HG02763 (cell line): ENCODE results near the gene PSMA5.
"Not testable (repeated sequence)": the region's sequence is repeated elsewhere in the genome, so short reads cannot be mapped to it uniquely, and the experiment has no call there.

Source experiments
- ATAC-seq: cut with Tn5 transposase; IDR thresholded peaks from one replicate; pipeline ENCODE4 v1.9.1; 2021; ENCODE audit warnings: mild to moderate bottlenecking, moderate library complexity; ENCODE audit not compliant: unreplicated experiment

The PSMA5 gene

DNA sequence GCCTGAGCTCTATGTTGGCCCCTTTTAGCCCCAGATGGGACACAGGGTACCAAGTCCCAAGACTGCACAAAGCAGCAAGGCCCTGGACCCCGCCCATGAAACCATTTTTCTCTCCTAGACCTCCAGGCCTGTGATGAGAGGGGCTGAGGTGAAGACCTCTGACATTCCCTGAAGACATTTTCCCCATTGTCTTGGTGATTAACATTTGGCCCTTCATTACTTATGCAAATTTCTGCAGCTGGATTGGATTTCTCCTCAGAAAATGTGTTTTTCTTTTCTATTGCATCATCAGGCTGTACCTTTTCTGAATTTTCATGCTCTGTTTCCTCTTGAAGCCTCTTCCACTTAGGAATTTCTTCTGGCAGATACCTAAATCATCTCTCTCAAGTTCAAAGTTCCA, 8.2 kb upstream of the PSMA5 start:
- ATAC-seq: no peak

DNA sequence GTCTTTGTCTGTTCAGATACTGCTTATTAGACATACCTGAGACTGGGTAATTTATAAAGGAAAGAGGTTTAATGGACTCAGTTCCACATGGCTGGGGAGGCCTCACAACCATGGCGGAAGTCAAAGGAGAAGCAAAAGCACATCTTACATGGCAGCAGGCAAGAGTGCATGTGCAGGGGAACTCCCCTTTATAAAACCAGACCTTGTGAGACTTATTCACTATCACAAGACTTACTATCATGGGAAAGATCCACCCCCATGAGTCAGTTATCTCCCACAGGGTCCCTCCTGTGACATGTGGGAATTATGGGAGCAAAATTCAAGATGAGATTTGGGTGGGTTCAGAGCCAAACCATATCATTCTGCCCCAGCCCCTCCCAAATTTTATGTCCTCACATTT, 7.1 kb upstream of the PSMA5 start:
- ATAC-seq: no peak

DNA sequence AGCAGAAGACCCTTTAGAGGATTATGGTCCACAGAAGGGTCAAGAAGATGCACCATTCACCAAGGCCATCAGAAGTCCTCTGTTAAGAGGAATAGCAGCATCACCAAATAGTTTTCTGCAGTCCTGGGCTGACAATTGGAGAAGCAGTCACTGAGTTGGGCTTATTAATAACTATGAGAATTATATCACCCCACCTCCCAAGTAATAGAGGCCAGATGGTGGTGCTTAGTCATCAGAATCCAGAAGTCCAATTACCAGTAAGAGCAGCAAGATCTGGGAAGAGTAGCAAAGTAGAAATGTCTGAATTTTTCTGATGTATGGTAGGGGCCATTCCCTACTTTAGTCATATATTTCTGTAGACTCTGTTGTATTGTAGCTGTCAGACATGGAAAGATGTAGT, 6.1 kb upstream of the PSMA5 start:
- ATAC-seq: no peak

DNA sequence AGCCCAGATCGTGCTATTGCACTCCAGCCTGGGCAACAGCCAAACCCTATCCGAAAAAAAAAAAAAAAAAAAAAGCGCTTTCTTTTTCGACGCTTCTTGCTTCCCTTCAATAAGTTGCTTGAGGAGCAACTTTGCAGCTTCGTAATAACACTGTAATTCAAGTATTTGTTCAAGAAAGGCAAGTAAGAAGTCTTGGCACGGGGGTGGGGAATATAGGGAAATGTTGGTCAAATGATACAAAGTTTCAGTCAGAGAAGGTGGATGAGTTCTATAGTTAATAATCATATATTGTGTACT, 871 bp upstream of the PSMA5 start:
- no peak for ATAC-seq

GRCh38 chr1:109425391-109426280, 612 bp downstream of the PSMA5 start:
- ATAC-seq: peak; percentile 19

DNA sequence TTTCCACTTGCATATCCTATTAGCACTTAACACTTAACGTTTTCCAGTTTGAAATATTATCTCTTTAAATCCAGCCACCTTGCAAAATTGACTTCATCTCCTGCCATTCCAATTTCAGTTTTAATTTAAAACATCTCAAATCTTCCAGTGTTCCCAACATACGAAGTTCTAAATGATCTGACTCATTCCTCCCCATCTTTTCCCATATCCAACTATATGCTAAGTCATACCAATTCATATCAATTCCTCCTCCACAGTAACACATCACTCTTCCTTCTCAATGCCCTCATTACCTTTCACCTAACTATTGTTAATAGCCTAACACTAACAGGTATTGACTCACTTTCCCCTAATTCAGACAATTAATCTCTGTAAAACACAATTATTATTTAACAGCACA, 2.8 kb downstream of the PSMA5 start:
- ATAC-seq: no peak

DNA sequence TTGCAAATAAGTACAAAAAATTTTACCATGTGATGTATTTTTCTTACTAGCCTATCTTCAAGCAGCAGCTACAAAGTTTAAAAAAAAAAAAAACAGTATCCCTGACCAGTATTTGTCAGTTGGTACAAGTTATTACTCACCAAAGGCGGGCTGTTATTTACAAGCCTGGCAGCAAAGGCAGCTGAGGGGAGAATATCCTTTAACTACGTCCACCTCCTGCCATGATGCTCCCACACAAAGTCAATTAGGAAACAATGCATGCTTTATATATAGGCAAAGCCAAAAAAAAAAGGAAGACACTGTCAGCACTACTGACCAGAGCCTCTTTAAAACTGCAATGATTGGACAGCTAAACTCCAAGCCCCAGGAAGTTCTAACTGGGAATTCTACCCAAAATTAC, 13.7 kb downstream of the PSMA5 start:
- no peak for ATAC-seq

DNA sequence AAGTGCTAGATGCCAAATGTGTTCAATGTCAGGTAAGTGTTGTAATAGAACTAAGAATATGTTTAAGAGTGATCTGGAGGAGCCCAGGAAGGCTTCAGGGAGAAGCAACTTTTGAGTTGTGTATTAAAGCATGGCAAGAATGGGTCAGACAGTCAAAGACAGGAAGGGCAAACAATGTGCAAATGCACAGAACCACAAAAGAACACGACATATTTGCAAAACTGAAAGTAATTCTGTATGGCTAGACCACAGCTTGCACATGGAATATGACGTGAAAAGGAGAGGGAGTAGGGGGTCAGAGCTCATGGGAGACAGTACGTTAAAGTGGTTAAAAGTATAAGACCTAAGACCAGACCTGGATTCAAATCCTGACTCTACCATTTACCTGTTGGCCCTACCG, 21.4 kb downstream of the PSMA5 start:
- no peak for ATAC-seq

GRCh38 chr1:109402025-109402424, 24.2 kb downstream of the PSMA5 start:
- ATAC-seq: no peak

GRCh38 chr1:109400035-109400655, 26.1 kb downstream of the PSMA5 start:
- no peak for ATAC-seq

DNA sequence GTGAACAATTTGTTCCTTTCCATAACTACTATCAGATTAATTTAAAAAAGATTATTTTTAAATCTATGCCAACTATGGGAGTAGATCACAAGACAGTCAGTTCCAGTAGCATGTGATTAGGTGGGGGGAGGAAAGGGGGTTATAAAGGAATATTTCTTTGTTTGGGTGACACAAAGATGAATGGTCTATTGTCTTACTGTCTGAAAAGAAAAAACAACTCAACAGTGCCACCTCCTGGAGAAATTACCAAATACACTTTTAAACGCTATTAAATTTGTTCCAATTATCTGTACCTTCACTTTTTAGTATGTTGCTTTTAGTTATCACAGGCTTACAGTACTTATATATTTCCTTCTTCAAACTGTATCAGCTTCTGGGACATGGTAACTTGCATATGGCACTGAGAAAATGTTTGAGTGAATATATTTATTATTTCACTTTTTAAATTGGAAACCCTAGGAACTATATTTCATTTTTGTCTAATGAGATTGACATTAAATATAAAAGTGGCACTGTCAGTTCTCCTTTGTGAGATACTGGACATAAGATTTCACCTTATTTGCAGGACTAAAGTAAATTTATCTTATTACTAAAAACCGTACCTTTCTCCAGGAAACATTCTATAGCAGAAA, 26.8 kb downstream of the PSMA5 start:
- ATAC-seq: no peak

DNA sequence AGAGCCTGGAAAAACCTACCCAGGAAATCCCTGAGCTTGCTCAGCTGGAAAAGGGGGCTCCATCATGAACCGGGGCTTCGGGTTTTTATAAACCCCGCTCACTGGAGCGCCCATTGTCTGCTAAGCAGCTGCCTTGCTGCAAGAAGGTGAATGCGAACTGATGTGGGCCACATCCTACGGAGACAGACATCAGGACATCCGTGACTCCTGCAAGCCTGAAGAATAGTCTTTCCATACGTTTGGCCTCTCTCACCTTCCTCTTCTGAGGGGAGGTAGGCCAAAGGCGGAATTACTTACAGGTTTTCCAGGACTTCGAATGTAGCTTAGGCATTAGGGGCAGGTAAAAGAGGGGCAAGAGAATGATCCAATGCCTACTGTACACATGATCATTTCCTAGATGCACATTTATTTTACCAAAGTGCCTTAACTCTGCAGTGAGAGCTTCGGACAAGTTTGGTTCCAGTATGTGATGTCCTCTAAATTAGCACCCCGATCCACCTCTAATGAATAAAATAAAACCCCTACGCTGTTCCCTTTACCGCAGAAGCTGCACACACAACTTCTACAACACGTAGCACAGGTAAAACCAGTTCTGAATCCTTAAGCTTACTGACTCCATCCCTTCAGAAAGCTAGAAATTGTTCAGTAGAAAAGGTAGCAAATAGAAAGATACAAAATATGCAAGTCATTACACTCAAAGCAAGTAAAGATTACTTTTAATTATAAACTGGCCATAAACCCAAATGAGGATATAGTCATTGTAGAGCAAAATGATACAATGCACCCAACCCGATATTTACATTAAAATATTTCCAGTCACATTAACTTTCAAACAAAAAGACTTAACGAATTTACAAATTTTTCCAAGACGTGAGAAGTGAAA, 27.7 kb downstream of the PSMA5 start:
- no peak for ATAC-seq

DNA sequence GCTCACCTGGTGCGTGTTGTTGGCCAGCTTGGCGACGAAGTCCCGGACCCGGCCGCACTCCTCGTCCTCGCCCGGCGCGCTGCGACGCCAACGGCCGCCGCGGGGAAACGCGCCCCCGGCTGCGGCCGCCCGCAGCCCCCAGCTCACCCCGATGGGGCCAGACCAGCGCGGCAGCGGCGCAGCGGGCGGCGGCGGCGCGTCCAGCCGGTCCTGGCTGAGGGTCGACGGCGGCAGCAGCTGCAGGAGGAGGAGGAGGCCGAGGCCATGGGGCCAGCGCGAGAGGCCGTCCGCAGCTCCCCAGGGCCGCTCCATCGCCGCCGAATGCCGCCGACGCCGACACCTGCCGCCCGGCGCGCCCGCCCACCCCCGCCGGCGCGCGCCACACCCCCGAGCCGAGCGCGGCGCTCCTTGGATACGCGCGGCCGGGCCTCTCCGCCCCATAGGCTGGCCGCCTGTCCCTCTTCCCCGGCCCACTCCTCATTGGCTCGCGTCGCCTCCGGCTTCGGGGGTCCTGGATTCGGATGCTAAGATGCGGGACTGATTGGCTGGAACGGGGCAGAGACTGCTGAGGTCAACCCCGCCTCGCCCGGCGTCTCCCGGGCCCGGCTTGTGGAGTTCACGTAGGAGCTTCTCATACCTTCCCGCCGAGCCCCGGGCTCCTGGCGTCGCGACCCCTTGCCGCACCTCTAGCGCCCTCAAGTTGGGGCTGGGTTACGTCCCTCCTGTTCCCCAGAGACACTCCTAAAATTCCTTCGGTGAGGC, 28.5 kb downstream of the PSMA5 start, which contains the start of gene SORT1:
Gene SORT1, minus strand, starts transcription at position 338 of the 762 bp plus-strand sequence. Its CDS starts 26 bp downstream, at position 312.
- peak; percentile 75 for ATAC-seq

GRCh38 chr1:109396871-109397580, 29.2 kb downstream of the PSMA5 start:
- no peak for ATAC-seq

DNA sequence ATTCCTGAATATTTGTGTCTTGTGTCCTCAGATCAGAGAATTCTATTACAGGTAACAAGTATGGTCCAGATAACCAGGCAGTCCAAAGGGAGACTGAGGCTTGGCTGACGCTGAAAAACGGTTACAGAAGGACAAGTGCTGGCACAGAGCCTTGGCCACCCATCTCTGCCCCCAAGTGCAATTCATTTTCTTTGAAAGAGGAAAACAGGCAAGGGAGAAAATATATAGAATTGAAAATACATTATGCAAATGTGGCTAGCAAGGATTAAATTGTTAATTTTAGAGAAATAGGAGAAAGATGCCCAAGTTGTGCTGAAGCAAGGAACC, 29.8 kb downstream of the PSMA5 start:
- no peak for ATAC-seq

DNA sequence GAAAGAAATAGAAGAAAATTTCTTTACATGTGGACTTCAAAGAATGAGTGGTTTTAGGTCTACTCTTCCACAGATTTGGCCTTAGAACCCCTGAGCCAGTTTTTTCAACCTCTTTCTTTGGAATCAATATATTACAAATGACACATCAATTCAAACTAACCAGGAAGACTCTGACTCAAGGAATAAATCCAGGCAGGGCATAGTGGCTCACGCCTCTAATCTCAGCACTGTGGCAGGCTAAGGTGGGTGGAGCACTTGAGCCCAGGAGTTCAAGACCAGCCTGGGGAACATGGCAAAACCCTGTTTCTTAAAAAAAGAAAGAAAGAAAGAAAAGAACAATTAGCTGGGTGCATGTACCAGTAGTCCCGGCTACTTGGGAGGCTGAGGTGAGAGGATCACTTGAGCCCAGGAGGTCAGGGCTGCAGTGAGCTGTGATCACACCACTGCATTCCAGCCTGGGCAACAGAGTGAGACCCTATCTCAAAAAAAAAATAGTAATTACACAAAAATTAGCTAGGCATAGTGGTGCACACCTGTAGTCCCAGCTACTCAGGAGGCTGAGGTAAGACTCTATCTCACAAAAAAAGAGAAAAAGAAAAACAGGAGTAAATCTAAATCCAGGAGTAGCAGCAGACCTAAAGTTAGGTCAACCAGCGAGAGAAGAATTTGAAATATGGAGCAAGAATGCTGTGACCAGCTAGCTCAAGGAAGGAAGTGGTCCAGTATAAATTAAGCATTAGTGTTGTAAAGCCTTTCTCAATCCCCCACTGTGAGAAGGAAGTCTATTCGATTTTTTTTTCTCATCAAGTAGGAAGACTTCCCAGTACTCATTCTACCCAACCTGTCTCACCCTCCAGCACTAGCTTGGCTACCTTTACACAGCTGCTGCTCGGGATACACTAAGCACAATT, 30.4 kb downstream of the PSMA5 start:
- ATAC-seq: no peak

- not testable (repeated sequence) for ATAC-seq
Measured at GRCh38 chr1:109395282-109395599, 31.0 kb downstream of the PSMA5 start.

GRCh38 chr1:109394591-109395281, 31.5 kb downstream of the PSMA5 start:
- ATAC-seq: no peak
